IMR-90 (cell line): Measurements from ENCODE around the gene ICAM2. TPM values are rescaled to one million over a fixed set of nuclear protein-coding genes. Genes with fewer than 3 reads are reported as not detected.

ENCODE experiments used
- CTCF ChIP-seq: conservative IDR thresholded peaks from 2 replicates; pipeline ENCODE4 v1.5.1; 2012; ENCODE audit warnings: mild to moderate bottlenecking, low read depth, low read length, improper control_type of control experiment
- polyA plus RNA-seq, 3 experiments: library from polyadenylated mRNA; depleted of rRNA; stranded (reverse); fragments of >200 nt; gene quantifications; 2 replicates each; pipeline ENCODE4 v1.2.3, GENCODE V29; 2012; ENCODE audit warnings: low replicate concordance in 1 of 3
- total RNA-seq: library from RNA; depleted of rRNA; stranded (reverse); fragments of >200 nt; gene quantifications from 2 replicates; pipeline ENCODE4 v1.2.3, GENCODE V29; 2012

Gene ICAM2
- total and polyA plus RNA-seq, 2 of the 4 experiments (the other 2 are of a cell fraction), result 0.12 TPM; not detected in 1

- TF ChIP-seq CTCF, result no peak
Measured at GRCh38 chr17:63999680-64000531, 20.5 kb downstream of the ICAM2 start (continued).
